ENCODE data around the gene NUF2. TPM values are rescaled to one million over a fixed set of nuclear protein-coding genes. Genes with fewer than 3 reads are reported as not detected.
"Not testable (repeated sequence)": the region's sequence is repeated elsewhere in the genome, so short reads cannot be mapped to it uniquely, and the experiment has no call there.

NUF2 gene
- total and polyA plus RNA-seq, 2 donors from 2014 or later, result 0.28 to 1.2 TPM

DNA sequence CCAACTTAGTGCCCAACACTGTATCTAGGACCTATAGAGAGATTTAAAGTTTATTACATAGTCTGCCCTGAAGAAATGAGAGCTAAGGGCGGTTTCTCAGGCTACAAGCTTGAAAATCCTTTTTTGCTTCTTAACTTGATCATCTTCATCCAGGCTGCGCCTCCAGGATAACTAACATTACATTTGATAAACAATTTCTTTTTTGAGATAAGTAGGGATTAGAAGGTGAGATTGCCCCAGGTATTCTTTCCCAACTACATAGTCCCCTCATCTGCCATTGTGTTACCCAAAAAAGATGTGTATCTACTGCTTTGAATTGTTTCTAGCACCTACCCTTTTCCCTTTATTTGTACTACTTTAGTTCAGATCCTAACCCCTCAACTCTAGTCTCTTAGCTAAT is 25.4 kb downstream of the NUF2 start:
- DNase-seq (no peak), FAIRE-seq (no peak)
- Histone ChIP-seq H3K9me3 (ENCODE audit: control insufficient read depth in 2 of 3, insufficient read depth in 1 of 3, low read length in 3 of 3) (no peaks in the 10 kb centered on the region), H3K4me1 (ENCODE audit: control insufficient read depth in 2 of 3, insufficient read depth in 2 of 3, low read depth in 1 of 3, low read length in 3 of 3) (no peaks in the 10 kb centered on the region), H3K9ac (ENCODE audit: low read length in 3 of 3) (no peak overlapping the region), H3K27ac (ENCODE audit: low read depth in 2 of 2, low read length in 2 of 2) (no peak overlapping the region), H3K36me3 (ENCODE audit: control insufficient read depth in 2 of 3, insufficient read depth in 3 of 3, low read length in 3 of 3) (no peaks in the 10 kb centered on the region), H3K4me3 (ENCODE audit: low read length in 3 of 3) (no peak overlapping the region), H3K27me3 (ENCODE audit: control insufficient read depth, insufficient read depth, low read length) (no peaks in the 10 kb centered on the region)
- intact Hi-C loops (cut with DNase I), result no loop called here
- TF ChIP-seq, protein P1, sequence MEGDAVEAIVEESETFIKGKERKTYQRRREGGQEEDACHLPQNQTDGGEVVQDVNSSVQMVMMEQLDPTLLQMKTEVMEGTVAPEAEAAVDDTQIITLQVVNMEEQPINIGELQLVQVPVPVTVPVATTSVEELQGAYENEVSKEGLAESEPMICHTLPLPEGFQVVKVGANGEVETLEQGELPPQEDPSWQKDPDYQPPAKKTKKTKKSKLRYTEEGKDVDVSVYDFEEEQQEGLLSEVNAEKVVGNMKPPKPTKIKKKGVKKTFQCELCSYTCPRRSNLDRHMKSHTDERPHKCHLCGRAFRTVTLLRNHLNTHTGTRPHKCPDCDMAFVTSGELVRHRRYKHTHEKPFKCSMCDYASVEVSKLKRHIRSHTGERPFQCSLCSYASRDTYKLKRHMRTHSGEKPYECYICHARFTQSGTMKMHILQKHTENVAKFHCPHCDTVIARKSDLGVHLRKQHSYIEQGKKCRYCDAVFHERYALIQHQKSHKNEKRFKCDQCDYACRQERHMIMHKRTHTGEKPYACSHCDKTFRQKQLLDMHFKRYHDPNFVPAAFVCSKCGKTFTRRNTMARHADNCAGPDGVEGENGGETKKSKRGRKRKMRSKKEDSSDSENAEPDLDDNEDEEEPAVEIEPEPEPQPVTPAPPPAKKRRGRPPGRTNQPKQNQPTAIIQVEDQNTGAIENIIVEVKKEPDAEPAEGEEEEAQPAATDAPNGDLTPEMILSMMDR (IDR thresholded peaks at IDR 0.05; ENCODE audit: borderline replicate concordance, extremely low read depth, insufficient read depth), result no peak

DNA sequence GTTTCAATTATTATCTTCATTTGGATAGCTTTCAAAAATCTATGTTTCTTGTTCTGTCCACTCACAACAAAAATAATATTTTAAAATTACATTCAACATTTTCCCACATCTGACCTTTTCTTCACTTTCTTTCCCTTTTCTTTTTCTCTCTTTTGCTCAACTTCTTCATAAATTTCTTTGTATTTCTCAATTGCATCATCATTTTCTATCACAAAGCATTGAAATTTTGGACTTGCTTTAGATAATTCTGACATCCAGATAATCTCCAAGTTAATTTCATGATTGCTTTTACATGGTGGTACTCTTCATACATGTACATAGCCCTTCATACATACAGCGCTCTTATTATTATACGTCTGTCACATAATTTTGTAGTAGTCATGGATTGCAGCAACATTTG is 30.2 kb downstream of the NUF2 start:
- no peaks in the 10 kb centered on the region for H3K27me3 ChIP-seq (ENCODE audit: control insufficient read depth, insufficient read depth, low read length)
- no peaks in the 10 kb centered on the region for H3K9me3 ChIP-seq (ENCODE audit: control insufficient read depth in 2 of 3, insufficient read depth in 1 of 3, low read length in 3 of 3)
- H3K27ac ChIP-seq (ENCODE audit: low read depth in 2 of 2, low read length in 2 of 2), result no peak overlapping the region
- no peak overlapping the region for H3K4me3 ChIP-seq (ENCODE audit: low read length in 3 of 3)
- FAIRE-seq (no peak), DNase-seq (no peak)
- H3K9ac ChIP-seq (ENCODE audit: low read length in 3 of 3), result no peak overlapping the region
- no peaks in the 10 kb centered on the region for H3K36me3 ChIP-seq (ENCODE audit: control insufficient read depth in 2 of 3, insufficient read depth in 3 of 3, low read length in 3 of 3)
- H3K4me1 ChIP-seq (ENCODE audit: control insufficient read depth in 2 of 3, insufficient read depth in 2 of 3, low read depth in 1 of 3, low read length in 3 of 3), result no peaks in the 10 kb centered on the region
- intact Hi-C loops (cut with DNase I), result no loop called here
- TF ChIP-seq, protein P1 (IDR thresholded peaks at IDR 0.05; ENCODE audit: borderline replicate concordance, extremely low read depth, insufficient read depth), result no peak

DNA sequence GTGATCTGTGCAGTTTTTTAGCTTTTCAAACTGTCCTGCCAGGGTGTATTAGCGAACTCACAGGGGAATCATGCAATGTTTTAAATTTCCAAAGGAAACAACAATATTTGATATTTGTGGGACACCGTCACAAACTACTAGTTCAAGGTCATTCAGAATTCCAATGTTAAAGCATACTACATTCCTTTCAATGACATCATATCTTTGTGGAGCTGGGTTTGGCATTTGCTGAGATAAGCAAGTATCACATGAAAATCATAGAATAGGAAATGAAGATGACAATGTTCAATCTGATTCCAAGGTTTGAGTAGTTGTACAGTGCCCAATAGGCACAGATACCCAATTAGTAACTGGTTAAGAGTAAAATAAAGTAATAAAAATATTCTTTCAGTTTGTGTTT is 35.6 kb downstream of the NUF2 start:
- DNase-seq, result no peak
- Histone ChIP-seq H3K27ac (ENCODE audit: low read depth in 2 of 2, low read length in 2 of 2) (no peak overlapping the region), H3K4me3 (ENCODE audit: low read length in 3 of 3) (no peak overlapping the region), H3K9me3 (ENCODE audit: control insufficient read depth in 2 of 3, insufficient read depth in 1 of 3, low read length in 3 of 3) (no peaks in the 10 kb centered on the region), H3K27me3 (ENCODE audit: control insufficient read depth, insufficient read depth, low read length) (no peaks in the 10 kb centered on the region), H3K4me1 (ENCODE audit: control insufficient read depth in 2 of 3, insufficient read depth in 2 of 3, low read depth in 1 of 3, low read length in 3 of 3) (no peaks in the 10 kb centered on the region), H3K9ac (ENCODE audit: low read length in 3 of 3) (no peak overlapping the region), H3K36me3 (ENCODE audit: control insufficient read depth in 2 of 3, insufficient read depth in 3 of 3, low read length in 3 of 3) (no peaks in the 10 kb centered on the region)
- TF ChIP-seq, protein P1 (IDR thresholded peaks at IDR 0.05; ENCODE audit: borderline replicate concordance, extremely low read depth, insufficient read depth), result no peak
- FAIRE-seq, result no peak
- intact Hi-C loops (cut with DNase I), result no loop called here

DNA sequence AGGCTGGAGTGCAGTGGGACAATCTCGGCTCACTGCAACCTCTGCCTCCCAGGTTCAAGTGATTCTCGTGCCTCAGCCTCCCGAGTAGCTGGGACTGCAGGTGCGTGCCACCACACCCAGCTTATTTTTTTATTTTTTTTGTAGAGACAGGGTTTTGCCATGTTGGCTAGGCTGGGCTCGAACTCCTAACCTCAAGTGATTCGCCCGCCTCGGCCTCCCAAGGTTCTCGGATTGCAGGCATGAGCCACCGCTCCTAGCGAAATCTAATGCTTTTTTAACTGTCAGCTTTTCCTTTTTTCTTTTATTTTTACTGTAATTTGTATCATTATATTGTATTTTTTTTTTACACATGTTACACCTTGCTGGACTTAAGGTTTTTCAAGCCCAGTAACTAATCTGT is 36.4 kb downstream of the NUF2 start:
- not testable (repeated sequence) for DNase-seq

More for the DNA sequence above, 36.4 kb downstream of the NUF2 start:
- H3K27me3 ChIP-seq (ENCODE audit: control insufficient read depth, insufficient read depth, low read length); H3K4me1 ChIP-seq (ENCODE audit: control insufficient read depth in 2 of 3, insufficient read depth in 2 of 3, low read depth in 1 of 3, low read length in 3 of 3); H3K36me3 ChIP-seq (ENCODE audit: control insufficient read depth in 2 of 3, insufficient read depth in 3 of 3, low read length in 3 of 3); FAIRE-seq; H3K4me3 ChIP-seq (ENCODE audit: low read length in 3 of 3); H3K27ac ChIP-seq (ENCODE audit: low read depth in 2 of 2, low read length in 2 of 2); H3K9ac ChIP-seq (ENCODE audit: low read length in 3 of 3); intact Hi-C loops (cut with DNase I); H3K9me3 ChIP-seq (ENCODE audit: control insufficient read depth in 2 of 3, insufficient read depth in 1 of 3, low read length in 3 of 3): not testable (repeated sequence)

All from kidney (tissue), 14 donors.